Transverse colon (tissue), 4 donors: Measurements from ENCODE around the gene MIEF1. TPM values are rescaled to one million over a fixed set of nuclear protein-coding genes. Genes with fewer than 3 reads are reported as not detected.

Experiments used
- DNase-seq: peaks from one replicate; pipeline ENCODE4 v3.0.0-alpha.2; 2019
- H3K27ac ChIP-seq, 4 donors: fragments of 200-600 bp; sonication (generic); 2 replicates each; pipeline ENCODE4 v1.5.1; 2016 to 2018; ENCODE audit warnings: inconsistent platforms in 4 of 4
- H3K27me3 ChIP-seq: fragments of 200-600 bp; sonication (generic); 2 replicates; pipeline ENCODE4 v1.5.1; 2017; ENCODE audit warnings: inconsistent platforms
- H3K36me3 ChIP-seq, 4 donors: fragments of 200-600 bp; sonication (generic); 2 replicates each; pipeline ENCODE4 v1.5.1; 2017 to 2019; ENCODE audit warnings: inconsistent platforms in 4 of 4
- H3K4me1 ChIP-seq, 4 donors: fragments of 200-600 bp; sonication (generic); 2 replicates each; pipeline ENCODE4 v1.5.1; 2017 to 2020; ENCODE audit warnings: inconsistent platforms in 4 of 4
- H3K4me3 ChIP-seq, 4 donors: fragments of 200-600 bp; sonication (generic); 1 replicate in 1 of 4; 2 replicates in 3 of 4; pipeline versions ENCODE4 v1.5.1 to v1.6.1; 2017 to 2019; ENCODE audit warnings: inconsistent platforms in 4 of 4
- H3K9me3 ChIP-seq, 2 donors: fragments of 200-600 bp; sonication (generic); 2 replicates each; pipeline ENCODE4 v1.5.1; 2017 to 2019; ENCODE audit warnings: inconsistent platforms in 2 of 2
- EP300 ChIP-seq: sonication (generic); formaldehyde crosslinking; IDR thresholded peaks from one replicate; pipeline ENCODE4 v1.6.1; 2017; ENCODE audit warnings: antibody characterized with exemption, low read depth
- POLR2A ChIP-seq: fragments of 450-650 bp; IDR thresholded peaks from one replicate; pipeline ENCODE4 v1.6.1; 2016; ENCODE audit warnings: antibody characterized with exemption, mild to moderate bottlenecking, moderate library complexity
- POLR2AphosphoS5 ChIP-seq, 3 donors: sonication (generic); formaldehyde crosslinking; IDR thresholded peaks; one replicate each; pipeline ENCODE4 v1.6.1; 2016; ENCODE audit warnings: antibody characterized with exemption in 3 of 3
- WGBS, 2 donors: methylation state at CpG; one replicate each; pipeline ENCODE4 v1.1.5; 2018; ENCODE audit warnings: low coverage in 1 of 2; 5-methylcytosine and 5-hydroxymethylcytosine counted together
- in situ Hi-C, 4 donors: fragments of 200-750 bp; cut with MboI; loops; one replicate each; pipeline versions ENCODE4 v1.15.0 to v1.15.1; 2017; ENCODE audit warnings: low sequenced_read_pairs in 3 of 4, low pct_ligation_motif_present in 1 of 4, low pct_unique_long_range_greater_than_20kb in 1 of 4
- intact Hi-C: fragments of 100-400 bp; cut with DNase I; formaldehyde crosslinking; loops from one replicate; pipeline ENCODE4 v1.15.1; 2023; ENCODE audit warnings: low total_unique reads
- total RNA-seq, 4 donors: library from RNA; depleted of rRNA; stranded (reverse); fragments of >200 nt; gene quantifications; one replicate each; pipeline ENCODE4 v1.1.0, GENCODE V29; 2016
- TF ChIP-seq, protein P1 (sequence below), 5 experiments: fragments of 200-600 bp in 3 of 5; fragments of 450-650 bp in 2 of 5; sonication (generic) in 3 of 5; IDR thresholded peaks; 1 replicate in 2 of 5; 2 replicates in 3 of 5; pipeline ENCODE4 v1.5.1; 2016 to 2017; ENCODE audit warnings: antibody characterized with exemption in 5 of 5, inconsistent platforms in 3 of 5, mild to moderate bottlenecking in 2 of 5, moderate library complexity in 1 of 5

Gene MIEF1
- total RNA-seq, 4 donors from 2014 or later = 11.5 to 31.0 (median 25.6) TPM

DNA sequence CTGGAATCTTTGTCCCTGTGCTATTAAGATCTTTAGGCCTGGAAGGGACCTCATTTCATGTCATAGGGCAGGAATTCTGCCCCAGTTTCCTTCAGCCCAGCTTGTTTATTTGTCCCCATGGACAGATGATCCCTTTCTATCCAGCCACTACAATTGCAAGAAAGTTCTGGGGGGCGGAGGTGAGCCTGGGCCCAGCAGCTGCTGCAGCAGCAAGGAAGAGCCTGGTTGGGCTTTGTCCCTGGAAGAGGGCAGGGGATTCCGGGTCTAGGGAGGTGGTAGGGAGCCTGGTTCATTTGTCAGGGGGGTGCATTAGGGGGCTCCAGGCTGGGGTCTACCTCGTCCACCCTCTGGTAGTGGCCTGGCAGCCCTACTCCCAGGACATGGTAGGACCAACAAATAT is 52.1 kb downstream of the MIEF1 start:
- Histone ChIP-seq H3K9me3 (no peaks in the 10 kb centered on the region), H3K4me3 (no peak overlapping the region), H3K4me1 (peaks cover 6 to 13% (median 10%) of the 10 kb centered on the region in 4 donors), H3K27ac (no peak overlapping the region), H3K36me3 (no peaks in the 10 kb centered on the region), H3K27me3 (peaks cover 76% of the 10 kb centered on the region)
- intact Hi-C loops = no loop called here
- in situ Hi-C loops = no loop called here
- no peak for TF ChIP-seq POLR2AphosphoS5 (IDR thresholded peaks at IDR 0.05)
- TF ChIP-seq POLR2A = no peak
- TF ChIP-seq EP300 = no peak
- TF ChIP-seq, protein P1, sequence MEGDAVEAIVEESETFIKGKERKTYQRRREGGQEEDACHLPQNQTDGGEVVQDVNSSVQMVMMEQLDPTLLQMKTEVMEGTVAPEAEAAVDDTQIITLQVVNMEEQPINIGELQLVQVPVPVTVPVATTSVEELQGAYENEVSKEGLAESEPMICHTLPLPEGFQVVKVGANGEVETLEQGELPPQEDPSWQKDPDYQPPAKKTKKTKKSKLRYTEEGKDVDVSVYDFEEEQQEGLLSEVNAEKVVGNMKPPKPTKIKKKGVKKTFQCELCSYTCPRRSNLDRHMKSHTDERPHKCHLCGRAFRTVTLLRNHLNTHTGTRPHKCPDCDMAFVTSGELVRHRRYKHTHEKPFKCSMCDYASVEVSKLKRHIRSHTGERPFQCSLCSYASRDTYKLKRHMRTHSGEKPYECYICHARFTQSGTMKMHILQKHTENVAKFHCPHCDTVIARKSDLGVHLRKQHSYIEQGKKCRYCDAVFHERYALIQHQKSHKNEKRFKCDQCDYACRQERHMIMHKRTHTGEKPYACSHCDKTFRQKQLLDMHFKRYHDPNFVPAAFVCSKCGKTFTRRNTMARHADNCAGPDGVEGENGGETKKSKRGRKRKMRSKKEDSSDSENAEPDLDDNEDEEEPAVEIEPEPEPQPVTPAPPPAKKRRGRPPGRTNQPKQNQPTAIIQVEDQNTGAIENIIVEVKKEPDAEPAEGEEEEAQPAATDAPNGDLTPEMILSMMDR (IDR thresholded peaks at IDR 0.05) = no peak
- DNase-seq = no peak
- WGBS, 2 donors = 70 to 72% methylated on average over 2 to 3 of the region's 3 CpGs

DNA sequence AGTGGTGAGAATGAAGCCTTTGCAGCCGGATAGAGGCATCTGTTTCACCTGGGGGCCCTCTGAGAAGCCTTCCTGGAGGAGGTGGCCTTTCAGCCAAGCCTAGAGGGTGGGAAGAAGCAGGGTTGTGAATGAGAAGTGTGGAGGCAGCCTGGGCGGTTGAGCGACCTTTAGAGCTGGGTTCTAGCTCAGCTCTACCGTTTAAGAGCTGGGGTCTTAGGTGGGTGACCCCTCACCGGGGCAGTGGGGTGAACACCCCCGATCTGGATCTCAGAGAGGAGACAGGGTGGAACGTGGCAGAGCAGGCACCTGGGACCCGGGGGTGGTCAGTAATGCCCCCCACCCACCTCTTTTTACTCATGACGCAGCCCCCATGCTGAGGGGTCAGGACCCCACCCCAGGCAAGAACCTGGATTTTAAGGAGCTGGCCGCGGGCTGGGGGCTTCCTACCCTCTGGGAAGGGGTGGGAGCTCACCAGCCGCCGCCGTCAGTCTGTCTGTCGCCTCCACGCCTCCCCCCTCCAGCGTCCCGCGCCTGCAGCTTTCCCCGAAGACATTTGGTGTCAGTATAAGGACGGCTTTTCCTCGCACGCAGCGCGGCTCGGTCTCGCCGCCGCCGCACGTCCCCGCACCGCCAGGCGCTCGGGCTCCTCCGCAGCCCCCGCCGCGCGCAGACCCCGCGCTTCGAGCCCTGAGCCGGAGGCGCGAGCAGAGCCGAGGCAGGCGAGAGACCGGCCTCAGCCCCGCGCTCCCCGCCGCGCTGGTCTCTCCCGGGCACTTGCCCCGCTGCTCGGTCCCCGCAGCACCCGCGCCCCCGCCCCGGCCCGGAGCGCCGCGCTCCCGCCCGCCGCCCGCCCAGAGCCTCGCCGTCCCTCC is 55.1 kb downstream of the MIEF1 start:
- Histone ChIP-seq H3K9me3 (no peaks in the 10 kb centered on the region), H3K36me3 (no peaks in the 10 kb centered on the region), H3K27ac (no peak overlapping the region), H3K27me3 (peaks cover 71% of the 10 kb centered on the region), H3K4me1 (peaks cover 6 to 13% (median 10%) of the 10 kb centered on the region in 4 donors), H3K4me3 (peak overlapping the region in 1 of 4 donors; percentile 34)
- intact Hi-C loops (no loop called here), in situ Hi-C loops (no loop called here)
- TF ChIP-seq POLR2AphosphoS5 (IDR thresholded peaks at IDR 0.05) (no peak), POLR2A (no peak), EP300 (no peak)
- TF ChIP-seq, protein P1 (IDR thresholded peaks at IDR 0.05) = no peak
- WGBS, 2 donors = 12 to 17% methylated on average over 1 to 45 of the region's 72 CpGs
- DNase-seq = no peak

DNA sequence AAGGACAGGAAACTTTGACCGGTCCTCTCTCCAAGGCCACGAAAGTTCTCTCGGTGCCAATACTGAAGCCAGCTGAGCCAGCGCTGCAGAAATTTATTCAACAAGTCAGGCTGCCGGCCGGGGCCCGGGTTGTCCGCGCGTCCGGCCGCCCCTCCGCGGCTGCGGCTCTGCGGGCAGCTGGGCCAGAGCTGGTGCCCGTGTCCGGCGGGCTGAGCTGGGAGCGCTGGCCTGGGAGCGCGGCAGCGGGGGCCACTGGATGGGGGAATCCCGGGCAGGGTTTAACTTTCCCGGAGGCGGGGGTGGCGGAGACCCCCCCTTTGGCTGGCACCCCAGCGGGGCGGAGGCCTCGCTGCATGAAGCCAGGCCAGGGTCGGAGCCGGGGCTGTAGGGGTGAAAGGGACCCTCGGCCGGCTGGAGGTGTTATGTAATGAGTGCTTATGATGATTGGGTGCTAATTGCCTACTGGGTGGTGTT is 56.2 kb downstream of the MIEF1 start:
- 19% methylated on average over 34 of the region's 34 CpGs; no CpG with 5 or more reads in 1 of the 2 donors for WGBS, 2 donors
- H3K4me1 ChIP-seq = peaks cover 6 to 13% (median 10%) of the 10 kb centered on the region in 4 donors
- intact Hi-C loops (no loop called here), in situ Hi-C loops (no loop called here)
- H3K9me3 ChIP-seq = no peaks in the 10 kb centered on the region
- no peak for TF ChIP-seq POLR2A
- no peak for TF ChIP-seq POLR2AphosphoS5 (IDR thresholded peaks at IDR 0.05)
- no peak for TF ChIP-seq EP300
- TF ChIP-seq, protein P1 (IDR thresholded peaks at IDR 0.05) = no peak
- H3K4me3 ChIP-seq = peak overlapping the region in 1 of 4 donors; percentile 10
- no peak for DNase-seq
- H3K36me3 ChIP-seq = no peaks in the 10 kb centered on the region
- peaks cover 66% of the 10 kb centered on the region for H3K27me3 ChIP-seq
- no peak overlapping the region for H3K27ac ChIP-seq

DNA sequence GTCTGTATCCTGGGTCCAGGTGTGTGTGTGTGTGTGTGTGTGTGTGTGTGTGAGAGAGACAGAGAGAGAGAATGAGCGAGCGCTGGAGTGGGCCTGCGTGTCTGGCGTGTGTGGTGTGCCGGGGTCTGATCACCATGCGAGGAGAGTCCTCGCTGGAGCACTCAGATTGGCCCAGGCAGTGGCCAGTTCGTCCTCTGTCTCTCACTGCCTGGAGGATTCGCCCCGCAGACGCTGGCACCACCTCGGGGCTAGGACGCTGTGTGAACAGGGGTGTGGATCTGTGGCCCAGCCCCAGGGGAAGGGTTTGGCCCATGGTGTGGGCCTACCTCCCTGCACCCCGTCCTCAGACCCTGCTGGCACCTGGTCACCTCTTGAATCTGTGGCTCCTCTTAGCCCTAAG is 56.9 kb downstream of the MIEF1 start:
- Histone ChIP-seq H3K27ac (no peak overlapping the region), H3K36me3 (no peaks in the 10 kb centered on the region), H3K9me3 (no peaks in the 10 kb centered on the region), H3K4me3 (no peak overlapping the region), H3K4me1 (peaks cover 6 to 13% (median 10%) of the 10 kb centered on the region in 4 donors), H3K27me3 (peaks cover 64% of the 10 kb centered on the region)
- intact Hi-C loops (no loop called here), in situ Hi-C loops (no loop called here)
- no peak for DNase-seq
- TF ChIP-seq, protein P1 (IDR thresholded peaks at IDR 0.05) = no peak
- no peak for TF ChIP-seq POLR2A
- TF ChIP-seq POLR2AphosphoS5 (IDR thresholded peaks at IDR 0.05) = no peak
- WGBS, 2 donors = 83% methylated on average over 14 of the region's 14 CpGs; no CpG with 5 or more reads in 1 of the 2 donors
